ENCODE results near the gene TERT.
"Not testable (repeated sequence)": the region's sequence is repeated elsewhere in the genome, so short reads cannot be mapped to it uniquely, and the experiment has no call there.

TERT gene

DNA sequence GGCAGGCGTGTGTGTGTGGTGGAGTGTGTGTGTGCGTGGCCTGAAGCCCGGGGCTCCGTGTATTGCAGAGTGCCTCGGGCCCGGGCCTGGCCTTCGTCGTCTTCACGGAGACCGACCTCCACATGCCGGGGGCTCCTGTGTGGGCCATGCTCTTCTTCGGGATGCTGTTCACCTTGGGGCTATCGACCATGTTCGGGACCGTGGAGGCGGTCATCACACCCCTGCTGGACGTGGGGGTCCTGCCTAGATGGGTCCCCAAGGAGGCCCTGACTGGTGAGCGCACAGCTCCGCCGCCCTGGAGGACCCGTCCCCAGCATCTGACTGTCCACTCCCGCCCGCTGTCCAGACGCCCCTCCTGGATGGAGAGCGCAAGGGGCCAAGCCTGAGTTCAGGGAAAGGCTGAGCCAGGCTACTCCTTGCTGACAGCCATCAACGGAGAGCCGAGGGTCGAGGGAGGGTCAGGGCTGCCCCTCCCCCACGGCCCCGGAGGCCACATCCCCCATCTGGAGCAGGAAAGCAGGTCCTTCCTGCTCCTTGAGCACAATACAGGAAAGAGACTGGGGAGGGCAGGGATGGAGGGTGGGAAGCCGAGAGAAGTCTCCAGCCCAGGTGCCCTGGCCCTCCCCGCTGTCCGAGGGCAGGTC is 51.3 kb downstream of the TERT start:
- DNase-seq (ENCODE audit: extremely low read depth in 1 of 2, low read depth in 1 of 2): no peak

- DNase-seq (ENCODE audit: extremely low read depth in 1 of 2, low read depth in 1 of 2): no peak
Measured at GRCh38 chr5:1242733-1243486, 52.0 kb downstream of the TERT start.

DNA sequence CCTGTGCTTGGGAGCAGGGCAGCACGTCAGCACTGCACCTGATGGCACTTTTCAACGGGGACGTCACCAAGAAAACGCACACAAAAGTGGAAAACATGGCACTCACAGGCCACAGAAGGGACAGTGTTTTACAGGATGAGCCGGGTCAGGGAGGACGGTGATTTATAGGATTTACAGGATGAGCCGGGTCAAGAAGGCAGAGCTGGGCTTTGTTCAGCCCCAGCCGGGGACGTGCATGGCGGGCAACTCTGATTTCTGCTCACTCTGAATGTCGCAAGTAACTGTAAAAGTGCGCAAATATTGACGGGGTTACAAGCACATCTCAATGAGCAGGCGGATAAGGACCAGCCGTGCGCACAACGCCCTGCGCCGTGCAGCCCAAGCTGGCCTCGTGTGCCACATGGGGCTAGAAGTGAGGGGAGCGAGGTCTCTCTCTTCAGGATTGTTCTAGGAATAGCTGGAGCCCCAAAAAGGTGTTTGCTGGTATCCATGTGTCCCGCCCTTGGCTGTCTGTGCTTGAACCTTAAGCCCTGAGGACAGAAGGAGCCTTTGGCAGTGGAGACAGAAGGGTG is 53.3 kb downstream of the TERT start:
- no peak for DNase-seq (ENCODE audit: extremely low read depth in 1 of 2, low read depth in 1 of 2)

- DNase-seq (ENCODE audit: extremely low read depth in 1 of 2, low read depth in 1 of 2): no peak
Measured at GRCh38 chr5:1240496-1241260, 54.2 kb downstream of the TERT start.

- DNase-seq (ENCODE audit: extremely low read depth in 1 of 2, low read depth in 1 of 2): no peak
Measured at GRCh38 chr5:1239505-1240251, 55.2 kb downstream of the TERT start.

DNA sequence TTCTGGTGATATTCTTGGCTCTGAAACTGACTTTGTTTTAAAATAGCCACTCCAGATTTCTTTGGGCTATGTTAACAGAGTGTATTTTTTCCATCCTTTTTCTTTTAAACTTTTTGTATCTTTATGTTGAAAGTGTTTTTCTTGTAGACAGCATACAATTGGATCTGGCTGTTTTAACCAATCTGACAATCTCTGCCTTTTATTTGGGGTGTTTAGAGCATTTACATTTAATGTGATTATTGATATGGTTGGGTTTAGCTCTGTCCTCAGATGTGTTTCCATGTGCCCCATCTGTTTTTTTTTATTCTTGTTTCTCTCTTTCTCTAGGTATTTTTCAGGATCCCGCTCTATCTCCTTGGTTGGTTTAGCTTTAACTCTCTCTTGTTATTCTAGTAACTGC is 59.0 kb downstream of the TERT start:
- no peak for DNase-seq (ENCODE audit: extremely low read depth in 1 of 2, low read depth in 1 of 2)

GRCh38 chr5:1235379-1235778 is 59.5 kb downstream of the TERT start:
- no peak for DNase-seq (ENCODE audit: extremely low read depth in 1 of 2, low read depth in 1 of 2)

DNA sequence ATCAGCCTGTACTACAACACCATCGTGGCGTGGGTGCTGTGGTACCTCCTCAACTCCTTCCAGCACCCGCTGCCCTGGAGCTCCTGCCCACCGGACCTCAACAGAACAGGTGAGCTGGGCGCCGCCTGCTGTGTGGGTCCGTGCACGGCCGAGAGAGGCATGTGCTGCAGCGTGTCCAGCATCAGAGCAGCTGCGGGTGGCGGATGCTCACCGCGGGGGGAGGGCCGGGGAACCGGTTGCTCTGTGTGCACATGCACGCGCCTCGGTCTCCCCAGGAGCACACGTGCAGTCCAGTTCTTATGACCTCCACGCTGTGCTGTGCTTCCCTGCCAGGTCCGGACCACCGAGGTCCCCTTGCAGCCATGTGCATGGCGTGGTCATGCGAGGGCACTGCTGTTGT is 62.1 kb downstream of the TERT start:
- DNase-seq (ENCODE audit: extremely low read depth in 1 of 2, low read depth in 1 of 2): no peak

- no peak for DNase-seq (ENCODE audit: extremely low read depth in 1 of 2, low read depth in 1 of 2)
Measured at GRCh38 chr5:1231354-1231905, 63.4 kb downstream of the TERT start.

GRCh38 chr5:1230551-1230950 is 64.3 kb downstream of the TERT start:
- no peak for DNase-seq (ENCODE audit: extremely low read depth in 1 of 2, low read depth in 1 of 2)

GRCh38 chr5:1229822-1230221 is 65.0 kb downstream of the TERT start:
- DNase-seq (ENCODE audit: extremely low read depth in 1 of 2, low read depth in 1 of 2): no peak

- DNase-seq (ENCODE audit: extremely low read depth in 1 of 2, low read depth in 1 of 2): not testable (repeated sequence)
Measured at GRCh38 chr5:1229023-1229422, 65.8 kb downstream of the TERT start.

- no peak for DNase-seq (ENCODE audit: extremely low read depth in 1 of 2, low read depth in 1 of 2)
Measured at GRCh38 chr5:1228120-1228519, 66.7 kb downstream of the TERT start.

- no peak for DNase-seq (ENCODE audit: extremely low read depth in 1 of 2, low read depth in 1 of 2)
Measured at GRCh38 chr5:1227667-1228066, 67.2 kb downstream of the TERT start.

GRCh38 chr5:1226839-1227581 is 67.9 kb downstream of the TERT start:
- no peak for DNase-seq (ENCODE audit: extremely low read depth in 1 of 2, low read depth in 1 of 2)

GRCh38 chr5:1226231-1226630 is 68.6 kb downstream of the TERT start:
- DNase-seq (ENCODE audit: extremely low read depth in 1 of 2, low read depth in 1 of 2): no peak

DNA sequence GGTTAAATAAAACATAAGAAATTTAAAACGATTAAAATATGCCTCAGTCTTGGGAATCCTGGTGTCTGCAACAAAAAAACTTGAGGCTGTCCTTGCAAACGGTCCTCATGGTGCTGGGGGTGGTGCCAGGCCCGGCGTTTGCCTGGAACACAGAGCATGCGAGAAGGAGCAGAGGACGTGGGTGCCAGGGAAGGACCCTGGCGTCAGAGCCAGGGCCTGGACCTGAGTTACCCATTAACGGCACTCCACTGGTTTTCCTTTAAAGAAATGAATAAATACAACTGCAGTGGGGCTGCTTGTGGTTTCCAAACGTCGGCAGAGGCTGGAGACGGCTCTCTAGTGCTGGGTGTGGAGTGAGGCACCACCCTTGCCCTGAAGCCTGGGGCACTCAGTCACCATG is 69.8 kb downstream of the TERT start, which contains the start of gene SLC6A18:
Gene SLC6A18 (plus strand): TSS at position 301 of the 400 bp plus-strand sequence. CDS start 97 bp downstream, at position 398.
- DNase-seq (ENCODE audit: extremely low read depth in 1 of 2, low read depth in 1 of 2): no peak

- DNase-seq (ENCODE audit: extremely low read depth in 1 of 2, low read depth in 1 of 2): no peak
Measured at GRCh38 chr5:1224631-1225030, 70.2 kb downstream of the TERT start.

- DNase-seq (ENCODE audit: extremely low read depth in 1 of 2, low read depth in 1 of 2): no peak
Measured at GRCh38 chr5:1223278-1223670, 71.6 kb downstream of the TERT start.
